Measurements from ENCODE around the gene TRMT2A.

Gene TRMT2A

DNA sequence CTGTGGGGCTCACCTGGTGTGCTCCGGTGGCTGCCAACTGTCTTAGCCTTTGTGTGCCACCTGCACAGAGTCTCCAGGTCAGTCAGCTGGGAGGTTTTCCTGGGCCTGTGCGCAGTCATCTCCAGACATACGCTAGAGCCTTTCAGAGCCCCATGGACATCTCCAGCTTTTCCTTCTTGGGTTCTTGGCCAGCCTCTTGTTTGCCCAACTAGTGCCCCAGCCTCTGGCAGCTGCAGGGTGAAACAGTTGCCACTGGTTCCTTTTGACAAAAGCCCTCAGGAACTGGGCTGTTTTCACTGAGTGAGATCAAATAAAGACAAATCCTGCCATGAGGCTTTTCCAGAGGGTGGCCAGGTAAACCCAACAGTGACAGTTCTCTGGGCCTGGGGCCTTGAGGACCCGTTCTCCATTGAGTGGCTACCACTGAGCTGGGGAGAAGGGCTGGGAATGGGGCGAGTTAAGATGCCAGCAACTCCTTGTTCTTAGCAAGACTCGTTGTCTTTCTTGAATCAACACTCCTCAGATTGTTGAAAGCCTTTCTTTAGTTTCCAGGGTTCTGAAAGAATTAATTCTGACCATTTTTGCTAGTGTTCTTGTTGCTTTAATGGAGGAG is 17.8 kb downstream of the TRMT2A start:
- no peak for DNase-seq

DNA sequence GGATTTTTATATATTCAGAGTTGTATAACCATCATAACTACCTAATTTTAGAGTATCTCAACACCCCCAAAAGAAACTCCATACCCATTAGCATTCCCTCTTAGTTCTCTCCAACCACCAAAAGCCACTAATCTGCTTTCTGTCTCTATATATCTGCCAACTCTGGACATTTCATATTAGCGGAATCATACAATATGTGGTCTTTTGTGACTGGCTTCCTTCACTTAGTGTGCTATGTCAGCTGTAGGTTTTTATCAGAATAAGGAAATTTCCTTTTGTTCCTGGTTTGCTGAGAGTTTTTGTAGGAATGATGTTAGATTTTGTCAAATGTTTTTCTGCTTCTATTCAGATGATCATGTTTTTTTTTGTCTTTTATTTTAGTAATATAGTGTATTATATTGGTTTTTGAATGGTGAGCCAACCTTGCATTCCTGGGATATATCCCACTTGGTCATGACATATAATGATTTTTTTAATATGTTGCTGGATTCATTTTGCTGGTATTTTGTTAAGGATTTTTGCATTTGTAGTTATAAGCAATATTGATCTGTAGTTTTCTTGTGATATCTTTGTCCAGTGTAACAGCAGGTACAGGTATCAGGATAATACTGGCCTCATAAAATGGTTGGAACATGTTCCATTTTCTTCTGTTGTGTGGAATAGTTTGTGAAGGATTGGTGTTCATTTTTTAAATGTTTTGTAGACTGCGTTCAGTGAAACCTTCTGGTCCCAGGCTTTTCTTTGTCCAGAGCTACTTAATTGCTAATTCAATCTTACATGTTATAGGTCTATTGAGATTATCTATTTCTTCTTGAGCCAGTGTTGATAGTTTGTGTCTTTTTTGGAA is 20.2 kb downstream of the TRMT2A start:
- no peak for DNase-seq

DNA sequence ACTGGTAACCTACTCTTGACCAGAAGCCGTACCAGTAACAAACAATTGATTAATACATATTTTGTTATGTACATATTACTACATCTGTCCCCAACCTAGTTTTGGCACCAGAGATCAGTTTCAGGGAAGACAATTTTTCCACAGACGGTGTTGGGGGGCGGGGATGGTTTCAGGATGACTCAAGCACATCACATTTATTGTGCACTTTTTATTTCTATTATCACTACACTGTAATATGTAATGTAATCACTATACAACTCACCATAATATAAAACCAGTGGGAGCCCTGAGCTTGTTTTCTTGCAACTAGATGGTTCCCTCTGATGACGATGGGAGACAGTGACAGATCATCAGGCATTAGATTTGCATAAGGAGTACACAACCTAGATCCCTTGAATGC is 21.5 kb downstream of the TRMT2A start:
- DNase-seq = no peak

DNA sequence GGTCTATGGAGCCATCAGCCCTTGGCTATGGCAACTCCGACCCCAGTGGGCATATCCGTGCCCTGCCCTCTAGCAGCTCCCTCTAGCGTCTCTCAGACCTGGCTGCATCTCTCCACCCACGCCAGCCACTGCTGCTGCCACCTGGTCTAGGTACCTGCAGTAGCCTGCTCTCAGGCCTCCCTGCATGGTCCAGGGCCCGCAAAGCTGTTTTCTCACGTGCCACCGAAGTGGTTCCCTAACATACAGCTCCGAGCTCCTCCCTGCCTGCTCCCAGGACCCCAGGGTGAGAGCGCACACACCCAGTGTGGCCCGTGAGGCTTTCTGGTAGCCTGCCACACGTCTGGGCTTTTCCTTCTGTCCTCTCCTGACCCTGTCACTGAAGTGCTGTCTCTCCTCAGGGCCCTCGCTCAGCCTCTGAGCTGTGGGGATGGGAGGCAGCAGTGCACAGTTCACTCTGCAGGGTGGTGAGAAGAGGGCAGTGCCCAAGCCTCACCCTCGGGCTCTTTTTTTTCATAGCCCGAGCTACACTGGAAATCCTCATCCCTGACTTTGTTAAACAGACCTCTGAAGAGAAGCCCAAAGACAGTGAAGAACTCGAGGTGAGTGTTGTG is 22.7 kb downstream of the TRMT2A start:
- DNase-seq = no peak

DNA sequence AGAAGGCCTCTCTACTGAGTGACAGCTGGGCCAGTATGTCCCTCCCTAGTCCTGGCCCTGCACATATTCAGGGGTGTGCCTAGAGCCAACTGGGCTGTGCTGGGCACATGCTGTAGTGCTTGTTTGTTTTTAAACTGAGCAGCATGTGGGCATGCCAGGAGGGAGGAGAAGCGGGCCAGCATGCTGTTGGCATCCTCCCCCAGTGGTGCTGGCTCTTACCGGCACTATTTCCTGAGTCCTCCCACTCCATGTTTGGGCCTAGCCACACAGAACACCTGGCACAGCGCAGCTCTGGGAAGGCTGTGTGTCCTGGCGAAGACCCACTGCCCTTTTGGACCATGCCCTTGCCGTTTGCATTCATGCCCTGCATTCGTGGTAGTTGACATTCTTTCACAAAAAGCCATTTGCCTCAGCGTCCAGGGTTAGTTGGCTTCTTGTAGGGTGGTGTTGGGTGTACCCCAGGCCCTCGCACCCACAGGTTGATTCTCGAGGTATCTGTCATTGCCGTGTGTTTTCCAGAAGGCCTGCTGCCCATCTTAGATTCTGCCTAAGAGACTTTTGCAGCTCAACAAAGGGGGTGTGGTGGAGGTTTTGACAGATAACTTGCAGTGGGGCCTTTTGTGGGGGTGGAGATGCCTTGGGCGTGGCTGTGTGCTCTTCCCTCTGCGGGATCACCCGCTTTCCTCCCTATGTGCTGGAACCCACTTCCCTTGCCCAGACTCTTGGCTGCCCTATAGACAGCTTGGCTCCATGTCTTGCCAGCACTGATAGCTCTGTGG is 23.4 kb downstream of the TRMT2A start:
- DNase-seq = no peak

DNA sequence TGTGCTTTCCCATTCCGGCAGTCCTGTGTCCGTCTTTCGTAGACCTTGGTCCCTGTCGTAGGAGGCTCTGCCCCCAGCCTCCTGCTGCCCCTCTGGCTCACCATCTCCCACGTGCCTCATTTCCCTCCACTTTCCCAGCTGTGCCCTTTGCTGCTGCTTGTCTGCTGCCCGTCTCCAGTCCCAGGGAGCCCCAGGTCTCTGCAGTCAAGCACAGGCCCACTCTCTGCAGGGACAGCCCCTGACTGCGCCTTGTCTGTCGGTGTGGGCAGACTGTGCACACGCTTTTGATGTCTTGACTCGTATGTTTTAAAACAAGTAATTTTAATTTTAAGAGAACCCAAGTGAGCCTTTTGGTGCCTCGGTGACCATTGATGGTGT is 24.6 kb downstream of the TRMT2A start:
- no peak for DNase-seq

DNA sequence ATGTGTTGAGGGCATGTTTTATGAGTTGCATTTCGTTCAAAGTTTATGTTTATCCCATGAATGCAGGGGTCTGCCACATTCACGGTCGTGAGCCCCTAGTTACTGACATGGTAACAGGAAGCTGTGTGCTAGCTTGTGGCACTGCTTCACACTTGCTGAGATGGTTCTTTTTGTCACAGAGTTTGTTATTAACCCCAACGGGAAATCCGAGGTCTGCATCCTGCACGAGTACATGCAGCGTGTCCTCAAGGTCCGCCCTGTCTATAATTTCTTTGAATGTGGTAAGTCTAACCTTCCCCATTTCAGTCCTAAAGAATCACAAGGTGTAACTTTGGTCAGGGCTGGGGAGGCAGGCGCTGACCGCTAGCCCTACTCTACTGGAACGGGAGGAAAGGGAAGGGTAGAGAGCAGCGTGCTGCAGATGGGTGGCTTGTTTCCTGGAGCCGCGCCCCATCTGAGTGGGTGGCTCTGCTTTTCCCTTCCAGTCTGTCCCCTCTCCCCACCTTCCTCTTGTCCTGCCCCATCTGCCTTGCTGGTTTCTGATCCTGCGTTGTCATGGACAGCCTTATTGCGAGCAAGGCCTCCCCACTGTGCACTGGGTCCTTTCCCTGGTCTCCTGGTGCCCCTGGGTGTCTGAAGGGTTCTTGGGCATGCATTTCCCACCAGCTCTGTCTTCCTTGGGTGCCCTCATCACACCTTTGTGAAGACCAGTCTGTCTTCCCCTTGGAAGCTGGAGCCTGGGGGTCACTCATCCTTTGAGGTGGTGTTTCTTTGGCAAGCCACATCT is 25.1 kb downstream of the TRMT2A start:
- no peak for DNase-seq

DNA sequence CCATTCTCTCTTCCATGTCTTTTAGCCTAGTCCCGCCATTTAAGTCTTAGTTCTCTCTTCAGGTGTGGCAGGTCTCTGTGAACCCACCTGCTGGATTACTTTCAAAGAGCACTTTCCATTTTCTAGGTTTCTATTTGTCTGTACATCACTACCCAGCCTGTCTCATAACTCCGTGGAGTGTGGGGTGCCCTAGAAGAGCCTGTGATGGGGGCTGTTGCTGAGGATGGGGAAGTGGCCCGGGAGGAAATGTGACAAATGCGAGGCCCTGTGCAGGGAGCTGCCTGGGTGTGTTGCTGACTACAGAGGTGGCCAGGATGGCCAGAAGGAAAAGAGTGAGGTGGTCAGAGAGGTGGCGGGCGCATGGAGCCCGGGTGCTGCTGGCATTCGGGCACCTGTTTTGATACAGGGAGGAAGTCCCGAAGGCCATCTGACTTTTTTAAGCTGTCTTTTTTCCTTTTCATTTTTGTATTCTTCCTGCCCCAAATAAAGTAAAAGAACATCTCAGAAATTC is 26.2 kb downstream of the TRMT2A start:
- DNase-seq = no peak

DNA sequence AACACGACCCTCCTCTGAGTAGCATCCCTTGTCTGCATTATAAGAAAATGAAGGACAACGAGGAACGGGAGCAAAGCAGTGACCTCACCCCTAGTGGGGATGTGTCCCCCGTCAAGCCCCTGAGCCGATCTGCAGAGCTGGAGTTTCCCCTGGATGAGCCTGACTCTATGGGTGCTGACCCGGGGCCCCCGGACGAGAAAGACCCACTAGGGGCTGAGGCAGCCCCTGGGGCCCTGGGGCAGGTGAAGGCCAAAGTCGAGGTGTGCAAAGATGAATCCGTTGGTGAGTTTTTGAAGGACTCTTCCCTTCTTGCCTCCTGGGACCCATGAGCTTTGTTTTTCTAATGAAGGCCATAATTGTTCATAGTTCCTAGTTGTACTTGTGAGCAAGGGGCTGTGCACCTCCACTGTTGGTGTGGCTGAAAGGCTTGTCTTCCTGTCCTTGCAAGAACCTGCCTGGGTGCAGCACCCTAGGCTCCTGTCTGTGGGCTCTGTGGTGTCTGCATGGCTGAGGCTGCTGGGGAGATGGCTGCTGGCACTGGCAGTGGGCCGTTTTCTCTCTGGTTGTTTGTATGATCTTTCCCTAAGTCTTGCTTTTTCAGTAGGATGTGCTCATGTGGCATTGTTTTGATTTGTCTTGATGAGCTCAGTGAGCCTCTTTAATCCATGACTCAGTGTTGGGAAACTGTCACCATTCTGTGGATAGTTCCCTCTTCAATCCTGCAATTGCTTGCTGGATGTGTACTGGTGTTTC is 26.9 kb downstream of the TRMT2A start:
- no peak for DNase-seq

DNA sequence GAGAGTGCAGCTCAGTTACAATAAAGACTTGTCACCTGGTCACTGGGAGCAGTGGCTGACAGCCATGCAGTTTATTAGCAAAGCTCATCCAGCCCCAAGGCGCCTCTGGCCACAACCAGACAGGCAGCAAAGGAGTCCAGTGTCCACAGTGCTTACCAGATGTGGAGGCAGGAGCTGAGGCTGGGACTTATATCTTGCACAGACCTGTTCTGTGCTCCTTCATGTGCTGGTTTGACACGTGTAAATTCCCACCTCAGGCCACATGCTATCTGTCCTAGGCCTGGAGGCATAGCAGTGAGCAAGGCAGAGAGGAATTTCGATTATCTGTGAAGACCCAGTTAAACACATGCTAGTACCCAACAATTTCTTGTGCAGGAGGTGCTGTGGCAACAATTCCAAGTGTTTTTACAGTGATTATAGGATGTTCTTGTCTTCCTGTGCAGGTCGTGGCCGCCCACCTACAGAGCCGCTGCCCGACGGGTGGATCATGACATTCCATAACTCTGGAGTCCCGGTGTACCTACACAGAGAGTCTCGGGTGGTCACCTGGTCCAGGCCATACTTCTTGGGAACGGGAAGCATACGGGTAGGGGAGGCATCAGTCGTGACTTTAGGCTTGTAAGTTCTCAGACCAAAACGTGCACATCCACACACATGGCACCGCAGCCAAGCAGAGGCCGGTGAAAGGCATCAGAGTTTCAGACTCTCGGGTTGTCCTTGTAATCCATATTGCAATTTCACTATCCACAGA is 27.6 kb downstream of the TRMT2A start:
- no peak for DNase-seq

DNA sequence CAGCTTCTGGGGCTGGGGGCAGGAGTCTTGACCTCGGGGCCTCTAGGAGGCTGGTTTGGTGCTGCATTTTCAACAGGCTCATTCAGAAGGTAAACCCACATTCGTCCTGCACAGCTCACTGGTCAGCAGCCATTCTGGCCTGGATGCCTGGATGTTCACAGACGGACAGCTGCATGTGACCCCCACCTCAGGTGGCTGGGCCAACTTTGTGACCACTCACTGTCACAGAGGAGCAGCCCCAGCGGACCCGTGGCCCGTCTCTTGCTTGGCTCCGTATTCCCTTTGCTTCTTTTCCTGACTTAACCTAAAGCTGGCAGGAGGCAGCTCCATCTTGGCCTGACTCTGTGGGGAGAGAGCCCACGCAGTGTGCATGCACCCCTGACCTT is 28.8 kb downstream of the TRMT2A start:
- DNase-seq = no peak

DNA sequence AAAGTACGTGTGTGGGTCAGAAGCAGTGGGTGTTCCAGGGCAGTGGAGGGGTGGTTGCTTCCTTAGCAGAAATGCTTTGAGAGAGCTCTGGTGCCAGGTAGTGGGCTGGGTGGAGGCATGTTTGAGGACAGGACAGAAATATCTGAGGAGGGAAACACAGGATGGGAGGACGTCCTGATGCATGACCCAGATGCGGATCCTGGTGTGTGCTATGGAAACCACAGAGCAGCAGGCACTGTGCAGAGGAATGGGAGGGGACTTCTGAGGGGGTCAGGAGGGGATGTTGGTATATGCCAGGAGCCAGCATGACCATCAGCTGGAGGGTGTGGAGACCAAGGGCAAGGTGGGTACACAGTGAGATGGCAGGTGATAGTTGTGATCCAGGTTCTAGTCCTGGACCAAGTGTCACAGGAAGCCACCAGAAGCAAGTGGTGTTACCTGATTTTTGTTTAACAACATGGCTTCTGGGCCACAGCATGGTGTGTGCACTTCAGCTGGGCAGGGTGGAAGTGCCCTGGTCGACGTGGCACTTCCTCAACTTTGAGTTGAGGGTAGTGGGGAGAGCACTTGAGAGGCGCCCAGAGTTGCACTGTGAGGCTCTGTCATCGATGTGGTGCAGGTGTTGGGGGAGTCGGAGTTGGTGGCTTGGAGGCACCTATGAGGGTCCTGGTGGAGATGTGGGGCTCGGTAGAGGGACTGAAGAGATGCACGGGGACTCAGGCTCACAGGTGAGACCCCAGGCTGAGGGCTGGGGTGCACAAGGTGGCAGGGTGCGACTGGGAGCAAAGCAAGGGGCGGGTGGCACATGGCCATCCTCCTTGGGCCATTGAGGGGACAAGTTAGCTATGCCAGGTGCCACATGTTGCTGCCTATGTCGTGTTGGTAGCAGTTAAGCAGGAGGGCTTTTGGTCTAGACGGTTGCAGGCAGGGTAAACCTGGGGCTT is 29.4 kb downstream of the TRMT2A start:
- DNase-seq = no peak

DNA sequence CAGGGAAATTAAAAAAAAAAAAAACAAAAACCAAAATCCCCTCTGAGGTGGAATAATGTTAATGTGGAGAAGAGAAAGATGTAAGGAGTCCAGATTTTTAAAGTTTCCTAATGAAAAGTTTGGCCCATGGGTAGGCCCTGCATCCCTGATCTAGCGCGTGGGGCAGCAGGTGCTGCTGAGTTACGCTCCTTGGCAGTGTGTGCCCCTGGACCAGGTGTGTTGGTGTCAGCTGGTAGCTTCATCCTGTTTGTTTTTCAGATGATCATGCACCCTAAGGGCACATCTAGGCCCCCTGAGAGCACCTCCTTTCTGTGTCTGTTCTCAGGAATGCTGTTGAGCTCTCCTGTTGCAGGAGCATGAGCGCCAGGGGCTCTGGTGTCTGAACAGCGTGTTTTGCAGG is 30.3 kb downstream of the TRMT2A start:
- DNase-seq = no peak

DNA sequence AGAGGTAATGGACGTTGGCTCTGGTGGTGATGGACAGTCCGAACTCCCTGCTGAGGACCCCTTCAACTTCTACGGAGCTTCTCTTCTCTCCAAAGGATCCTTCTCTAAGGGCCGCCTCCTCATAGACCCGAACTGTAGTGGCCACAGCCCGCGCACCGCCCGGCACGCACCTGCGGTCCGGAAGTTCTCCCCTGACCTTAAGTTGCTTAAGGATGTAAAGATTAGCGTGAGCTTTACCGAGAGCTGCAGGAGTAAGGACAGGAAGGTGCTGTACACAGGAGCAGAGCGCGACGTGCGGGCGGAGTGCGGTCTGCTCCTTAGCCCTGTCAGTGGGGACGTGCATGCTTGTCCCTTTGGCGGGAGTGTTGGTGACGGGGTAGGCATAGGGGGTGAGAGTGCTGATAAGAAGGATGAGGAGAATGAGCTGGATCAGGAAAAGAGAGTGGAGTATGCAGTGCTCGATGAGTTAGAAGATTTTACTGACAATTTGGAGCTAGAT is 30.9 kb downstream of the TRMT2A start:
- no peak for DNase-seq

DNA sequence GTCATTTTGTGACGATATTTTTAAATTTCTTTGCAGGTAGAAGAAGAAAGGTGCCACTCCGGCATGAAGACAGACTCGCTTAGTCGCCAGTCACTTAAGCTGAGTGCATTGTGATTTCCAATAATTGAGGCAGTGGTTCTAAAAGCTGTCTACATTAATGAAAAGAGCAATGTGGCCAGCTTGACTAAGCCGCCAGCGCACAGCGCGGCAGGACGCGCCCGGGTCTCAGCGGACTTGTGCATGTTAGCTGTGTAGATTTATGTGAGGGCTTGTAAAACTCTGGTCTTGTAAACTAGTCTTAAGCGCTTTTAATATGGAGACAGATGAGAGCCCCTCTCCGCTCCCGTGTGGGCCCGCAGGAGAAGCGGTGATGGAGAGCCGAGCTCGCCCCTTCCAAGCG is 31.4 kb downstream of the TRMT2A start:
- DNase-seq = no peak

DNA sequence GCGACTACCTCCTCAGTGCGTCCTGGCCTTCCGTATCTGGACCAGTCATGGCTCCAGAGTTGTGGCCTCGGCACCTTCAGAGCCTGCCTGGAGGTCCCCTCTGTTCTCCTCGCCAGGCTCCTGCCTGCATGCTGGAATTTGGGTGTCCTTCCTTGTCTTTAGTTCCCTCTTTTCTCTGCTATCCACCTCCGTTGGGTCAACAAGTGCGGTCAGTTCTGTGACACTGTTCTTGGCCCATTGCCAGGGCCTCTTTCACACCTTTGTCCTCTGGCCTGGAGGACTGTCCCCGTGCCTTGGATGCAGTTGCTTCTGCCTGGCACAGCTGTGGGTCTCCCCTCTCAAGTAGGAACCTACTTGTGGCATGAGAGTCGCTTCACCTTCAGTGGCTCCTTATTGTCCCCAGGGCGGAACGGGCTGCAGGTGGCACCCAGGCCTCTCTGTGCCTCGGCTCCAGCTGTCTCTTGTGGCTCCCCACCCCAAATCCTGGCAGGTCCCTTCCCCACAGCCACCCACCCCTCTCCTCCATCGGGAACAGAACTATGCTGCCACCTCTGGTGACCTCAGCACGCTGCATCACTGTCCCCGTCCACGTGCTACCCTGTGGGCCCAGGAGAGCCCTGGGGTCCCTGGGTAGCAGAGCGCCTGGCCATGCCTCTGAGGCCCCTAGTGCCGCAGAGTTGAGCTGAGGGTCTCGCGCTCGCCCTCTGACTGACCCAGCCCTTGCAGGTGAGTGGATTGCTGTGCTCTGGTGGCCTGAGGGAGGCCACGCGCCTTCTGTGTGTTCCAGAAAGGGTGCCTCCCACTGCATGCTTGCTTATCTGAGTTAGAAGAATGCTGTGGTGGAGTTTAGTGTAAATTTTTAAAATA is 32.2 kb downstream of the TRMT2A start:
- no peak for DNase-seq

DNA sequence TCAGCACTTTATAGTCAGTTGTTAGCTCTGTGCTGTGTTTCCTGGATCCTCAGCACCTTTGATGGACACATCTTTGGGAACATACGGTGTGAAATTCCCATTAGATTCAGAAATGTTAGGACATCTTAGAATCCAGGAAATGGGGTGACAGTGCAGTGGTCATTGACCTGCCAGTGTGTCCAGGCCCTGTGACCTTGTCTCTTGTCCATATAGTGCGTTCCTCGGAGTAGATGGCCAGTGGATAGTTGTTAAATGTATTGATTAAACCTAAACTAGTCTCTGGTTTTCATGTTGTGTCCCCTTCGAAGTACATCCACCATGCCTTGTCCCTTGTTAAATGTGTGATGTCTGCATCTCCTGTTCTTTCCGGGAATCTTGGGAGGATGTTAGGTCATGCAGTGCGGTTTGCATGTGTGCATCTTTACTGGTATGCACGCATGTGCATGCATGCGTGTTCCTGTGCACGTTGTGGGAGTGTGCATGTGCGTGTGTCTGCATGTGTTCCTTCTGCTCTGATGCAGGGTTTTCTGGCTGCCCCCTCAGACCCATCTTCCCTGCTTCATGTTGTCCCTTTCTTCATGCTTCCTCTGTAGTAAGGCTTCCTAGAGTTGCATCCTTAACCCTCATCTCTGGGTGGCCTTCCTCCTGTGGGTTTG is 33.0 kb downstream of the TRMT2A start:
- DNase-seq = no peak

Data from NCI-H1092 (cell line).